ENCODE results near the gene P4HA2.

P4HA2 gene

DNA sequence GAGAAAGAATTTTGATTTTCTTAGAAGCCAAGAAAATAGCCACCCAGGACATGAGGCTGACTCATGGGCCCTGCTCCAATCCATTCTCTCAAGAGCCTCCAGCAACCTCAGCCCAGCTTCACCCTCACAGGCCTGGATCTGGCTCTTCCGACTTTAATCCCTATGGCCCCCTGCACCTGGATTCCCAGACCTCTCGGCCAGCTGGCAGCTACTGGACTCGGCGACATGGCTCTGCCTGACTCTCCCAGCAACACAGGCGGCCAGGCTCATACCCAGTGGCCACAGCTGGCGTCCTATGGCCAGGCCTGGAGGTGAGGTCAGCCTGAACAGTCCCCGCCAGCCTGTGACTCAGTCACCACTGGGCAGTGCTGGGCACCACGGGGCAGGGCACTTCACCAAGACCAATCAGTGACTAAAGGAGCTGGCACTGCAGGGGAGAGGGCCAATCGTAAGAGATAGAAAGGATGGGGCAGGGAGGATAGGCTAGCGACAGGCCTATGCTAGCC lies 23.6 kb upstream of the P4HA2 start:
- TF ChIP-seq, protein P1, sequence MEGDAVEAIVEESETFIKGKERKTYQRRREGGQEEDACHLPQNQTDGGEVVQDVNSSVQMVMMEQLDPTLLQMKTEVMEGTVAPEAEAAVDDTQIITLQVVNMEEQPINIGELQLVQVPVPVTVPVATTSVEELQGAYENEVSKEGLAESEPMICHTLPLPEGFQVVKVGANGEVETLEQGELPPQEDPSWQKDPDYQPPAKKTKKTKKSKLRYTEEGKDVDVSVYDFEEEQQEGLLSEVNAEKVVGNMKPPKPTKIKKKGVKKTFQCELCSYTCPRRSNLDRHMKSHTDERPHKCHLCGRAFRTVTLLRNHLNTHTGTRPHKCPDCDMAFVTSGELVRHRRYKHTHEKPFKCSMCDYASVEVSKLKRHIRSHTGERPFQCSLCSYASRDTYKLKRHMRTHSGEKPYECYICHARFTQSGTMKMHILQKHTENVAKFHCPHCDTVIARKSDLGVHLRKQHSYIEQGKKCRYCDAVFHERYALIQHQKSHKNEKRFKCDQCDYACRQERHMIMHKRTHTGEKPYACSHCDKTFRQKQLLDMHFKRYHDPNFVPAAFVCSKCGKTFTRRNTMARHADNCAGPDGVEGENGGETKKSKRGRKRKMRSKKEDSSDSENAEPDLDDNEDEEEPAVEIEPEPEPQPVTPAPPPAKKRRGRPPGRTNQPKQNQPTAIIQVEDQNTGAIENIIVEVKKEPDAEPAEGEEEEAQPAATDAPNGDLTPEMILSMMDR (IDR thresholded peaks at IDR 0.05; ENCODE audit: extremely low read depth, missing control alignments) = no peak
- DNase-seq (ENCODE audit: low spot score) = no peak

DNA sequence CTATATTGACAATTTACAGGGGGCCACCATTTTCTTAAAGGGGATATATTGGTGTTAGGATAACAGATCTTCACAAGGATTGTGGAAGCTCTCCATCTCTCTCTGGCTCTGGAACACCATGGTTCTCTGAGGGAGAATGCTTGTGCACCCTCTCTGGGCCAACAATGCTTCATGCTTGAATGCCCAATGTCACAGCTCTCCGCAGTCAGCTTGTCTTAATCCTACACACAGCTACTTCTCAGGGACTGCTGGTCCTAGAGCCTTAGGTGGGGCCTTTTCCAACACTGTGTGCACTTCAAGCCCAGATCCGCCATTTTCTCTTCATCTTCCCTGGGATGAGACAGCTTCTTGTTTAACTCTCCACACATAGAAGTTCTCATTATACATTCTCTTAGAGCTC lies 22.9 kb upstream of the P4HA2 start:
- TF ChIP-seq, protein P1 (IDR thresholded peaks at IDR 0.05; ENCODE audit: extremely low read depth, missing control alignments) = no peak
- DNase-seq (ENCODE audit: low spot score) = no peak

DNA sequence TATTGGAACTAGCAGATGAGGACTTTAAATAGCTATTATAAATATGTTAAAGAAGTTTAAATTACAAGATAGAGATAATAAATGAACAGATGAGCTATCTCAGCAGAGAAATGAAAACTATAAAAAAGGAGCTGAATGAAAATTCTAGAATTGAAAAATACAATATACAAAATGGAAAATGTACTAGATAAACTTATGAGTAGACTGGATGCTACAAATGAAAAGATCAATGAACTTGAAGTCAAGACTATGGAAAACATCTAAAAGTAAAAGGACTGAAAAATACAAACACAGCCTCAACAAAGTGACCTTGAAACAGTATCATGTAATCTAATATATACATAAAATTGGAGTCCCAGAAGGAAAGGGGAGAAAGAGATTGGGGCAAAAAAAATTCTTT lies 19.2 kb upstream of the P4HA2 start:
- no peak for DNase-seq (ENCODE audit: low spot score)
- TF ChIP-seq, protein P1 (IDR thresholded peaks at IDR 0.05; ENCODE audit: extremely low read depth, missing control alignments) = no peak

DNA sequence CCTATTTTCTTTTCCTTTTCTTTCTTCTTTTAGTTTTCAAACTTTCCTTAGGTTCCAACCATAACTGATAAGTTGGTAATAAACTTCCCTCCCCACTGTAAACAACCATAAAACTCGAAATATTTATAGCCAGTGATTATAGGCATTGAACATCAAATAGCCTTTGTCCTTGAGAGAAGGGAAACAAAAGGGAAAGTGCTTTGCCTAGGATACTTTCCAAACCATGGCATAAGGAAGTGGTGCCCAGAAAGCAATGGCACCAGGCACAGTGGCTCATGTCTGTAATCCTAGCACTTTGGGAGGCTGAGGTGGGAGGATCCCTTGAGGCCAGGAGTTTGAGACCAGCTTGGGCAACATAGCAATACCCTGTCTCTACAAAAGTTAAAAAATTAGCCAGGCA lies 17.9 kb upstream of the P4HA2 start:
- DNase-seq (ENCODE audit: low spot score) = no peak
- TF ChIP-seq, protein P1 (IDR thresholded peaks at IDR 0.05; ENCODE audit: extremely low read depth, missing control alignments) = no peak

DNA sequence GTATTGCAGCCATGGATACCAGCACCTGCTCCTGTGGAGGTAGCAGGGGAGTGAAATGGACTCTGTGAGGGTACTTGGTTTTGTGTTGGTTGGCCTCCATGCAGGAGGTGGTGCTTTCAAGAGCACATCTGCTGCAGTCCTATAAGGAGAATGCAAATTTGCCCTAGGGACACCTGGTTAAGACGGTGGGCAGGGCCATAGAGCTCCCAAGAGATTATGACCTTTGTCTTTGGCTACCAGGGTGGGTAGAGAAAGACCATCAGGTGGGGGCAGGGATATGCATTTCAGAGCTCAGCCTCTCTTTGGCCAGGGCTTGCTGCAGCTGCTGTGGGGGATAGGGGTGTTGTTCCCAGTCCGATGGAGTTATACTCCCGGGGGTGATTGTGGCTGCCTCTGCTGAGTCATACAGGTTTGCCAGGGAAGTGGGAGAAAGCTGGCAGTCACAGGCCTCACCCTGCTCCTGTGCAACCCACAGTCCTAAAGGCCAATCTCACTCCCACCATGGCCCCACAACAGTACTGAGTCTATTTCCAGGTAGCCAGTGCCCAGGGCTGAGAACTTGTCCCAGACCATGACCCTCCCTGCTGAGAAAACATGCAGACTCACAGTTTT lies 15.8 kb upstream of the P4HA2 start:
- TF ChIP-seq, protein P1 (IDR thresholded peaks at IDR 0.05; ENCODE audit: extremely low read depth, missing control alignments) = no peak

DNA sequence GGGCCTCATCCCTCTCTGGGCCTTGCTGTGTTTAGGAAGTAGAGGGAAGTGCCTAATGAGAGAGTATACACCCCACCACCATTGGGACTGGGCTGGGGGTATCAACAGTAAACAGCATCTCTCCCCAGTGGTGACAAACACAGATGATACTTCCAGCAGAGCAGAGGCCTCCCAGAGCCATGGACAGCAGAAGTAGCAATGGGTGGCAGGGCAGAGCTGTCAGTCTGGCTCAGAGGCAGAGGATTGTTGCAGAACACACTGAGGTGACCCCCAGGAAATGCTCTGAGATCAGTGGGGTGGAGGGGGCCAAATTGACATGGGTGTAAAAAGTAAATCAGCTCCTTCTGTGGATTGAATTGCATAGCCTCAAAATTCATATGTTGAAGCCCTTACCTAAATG lies 12.1 kb upstream of the P4HA2 start:
- TF ChIP-seq, protein P1 (IDR thresholded peaks at IDR 0.05; ENCODE audit: extremely low read depth, missing control alignments) = no peak
- DNase-seq (ENCODE audit: low spot score) = no peak

More for the DNA sequence above, 15.8 kb upstream of the P4HA2 start:
- no peak for DNase-seq (ENCODE audit: low spot score)

DNA sequence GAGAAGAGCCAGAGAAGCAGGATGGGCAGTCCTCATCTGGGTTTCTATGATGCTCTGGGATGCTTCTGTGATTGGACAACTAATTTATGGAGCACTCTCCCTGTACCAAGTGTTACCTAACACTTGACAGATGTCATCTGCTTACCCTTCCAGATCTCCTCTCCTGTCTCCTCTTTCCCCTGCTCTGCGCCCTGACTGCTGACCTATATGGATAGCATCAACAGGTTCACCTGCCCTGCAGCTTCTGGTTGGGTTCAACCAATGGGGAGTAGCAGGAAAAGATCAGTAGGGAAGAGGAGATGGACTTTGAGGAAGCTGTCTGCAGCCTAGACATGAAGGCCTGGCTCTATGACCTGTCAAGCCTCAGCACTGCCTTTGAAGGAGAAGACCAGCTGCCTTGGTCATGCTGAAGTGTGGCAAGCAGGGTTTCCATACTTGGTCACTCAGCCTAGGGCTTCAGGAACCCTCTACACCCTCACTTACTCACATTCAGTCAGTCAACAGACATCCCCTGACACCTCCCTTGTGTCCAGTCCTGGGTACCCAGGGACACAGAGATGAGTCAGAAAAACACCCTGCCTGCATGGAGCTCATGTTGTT lies 11.3 kb upstream of the P4HA2 start:
- TF ChIP-seq, protein P1 (IDR thresholded peaks at IDR 0.05; ENCODE audit: extremely low read depth, missing control alignments) = no peak
- no peak for DNase-seq (ENCODE audit: low spot score)
